Measurements from ENCODE around the gene NEDD4L.

NEDD4L gene

GRCh38 chr18:58310517-58310916 is 266.5 kb downstream of the NEDD4L start:
- DNase-seq (ENCODE audit: low read depth in 2 of 2, low spot score in 1 of 2) = no peak

GRCh38 chr18:58311390-58311789 is 267.4 kb downstream of the NEDD4L start:
- DNase-seq (ENCODE audit: low read depth in 2 of 2, low spot score in 1 of 2) = no peak

- DNase-seq (ENCODE audit: low read depth in 2 of 2, low spot score in 1 of 2) = no peak
Observed at GRCh38 chr18:58313491-58314032, 269.5 kb downstream of the NEDD4L start.

DNA sequence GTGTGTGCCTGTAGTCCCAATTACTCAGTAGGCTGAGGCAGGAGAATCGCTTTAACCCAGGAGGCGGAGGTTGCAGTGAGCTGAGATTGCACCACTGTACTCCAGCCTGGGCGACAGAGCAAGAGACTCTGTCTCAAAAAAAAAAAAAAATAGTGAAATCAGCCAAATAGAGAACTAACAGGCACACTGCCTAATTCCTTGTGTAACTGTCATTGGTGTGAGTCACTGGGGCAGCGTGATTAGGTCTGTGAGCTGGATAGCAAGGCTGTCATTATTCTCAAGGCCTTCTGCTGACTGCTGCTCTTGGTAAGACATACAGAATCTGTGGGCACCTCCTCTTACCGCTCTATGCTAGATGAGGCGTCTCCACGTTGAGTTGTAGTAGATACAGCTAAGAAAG is 270.3 kb downstream of the NEDD4L start:
- no peak for DNase-seq (ENCODE audit: low read depth in 2 of 2, low spot score in 1 of 2)

- DNase-seq (ENCODE audit: low read depth in 2 of 2, low spot score in 1 of 2) = no peak
Observed at GRCh38 chr18:58315041-58315440, 271.0 kb downstream of the NEDD4L start.

- DNase-seq (ENCODE audit: low read depth in 2 of 2, low spot score in 1 of 2) = no peak
Observed at GRCh38 chr18:58315739-58316215, 271.8 kb downstream of the NEDD4L start.

DNA sequence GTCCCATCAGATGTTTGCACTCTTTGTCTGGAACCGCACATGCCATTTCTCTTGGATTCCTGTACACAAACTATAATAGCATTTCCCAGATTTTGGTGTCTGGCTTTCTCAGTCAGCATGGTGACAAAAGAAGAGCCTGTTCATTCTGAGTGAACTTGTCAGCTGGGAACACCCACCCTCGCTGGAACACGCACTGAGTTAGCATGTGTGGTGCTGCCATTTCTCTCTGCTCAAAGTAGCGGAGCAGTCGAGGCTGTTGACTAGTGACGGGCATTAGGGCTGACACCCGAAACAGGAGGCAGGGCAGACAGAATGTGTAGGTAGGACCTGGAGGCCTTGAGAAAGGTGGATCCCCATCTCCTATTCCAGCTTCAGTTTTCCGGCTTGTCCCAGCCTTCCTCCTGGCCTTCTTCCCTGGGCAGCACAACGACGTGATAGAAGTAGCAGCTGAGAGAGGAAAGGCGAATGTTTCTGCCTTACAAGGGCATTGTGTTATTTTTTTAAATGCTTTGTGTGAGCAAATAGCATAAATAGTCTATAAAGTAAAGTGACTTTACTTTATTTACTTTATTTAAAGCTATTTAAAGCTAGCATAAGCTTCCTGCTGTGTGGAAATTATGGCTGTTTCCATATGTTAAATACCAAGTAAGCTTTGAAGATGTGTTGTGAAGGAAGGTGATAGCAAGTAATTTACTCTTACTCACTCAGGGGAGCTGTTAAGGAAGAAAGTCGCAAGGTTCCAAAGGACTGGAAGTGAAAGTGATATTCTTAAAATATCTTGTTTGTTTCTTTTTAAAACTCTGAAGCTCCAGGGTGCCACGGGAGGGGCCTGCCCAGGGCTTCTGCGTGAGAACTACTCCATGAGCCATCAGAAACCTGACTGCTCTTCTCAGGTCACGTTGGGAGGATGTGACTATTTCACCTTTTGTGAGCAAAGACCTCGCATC is 272.6 kb downstream of the NEDD4L start:
- no peak for DNase-seq (ENCODE audit: low read depth in 2 of 2, low spot score in 1 of 2)

DNA sequence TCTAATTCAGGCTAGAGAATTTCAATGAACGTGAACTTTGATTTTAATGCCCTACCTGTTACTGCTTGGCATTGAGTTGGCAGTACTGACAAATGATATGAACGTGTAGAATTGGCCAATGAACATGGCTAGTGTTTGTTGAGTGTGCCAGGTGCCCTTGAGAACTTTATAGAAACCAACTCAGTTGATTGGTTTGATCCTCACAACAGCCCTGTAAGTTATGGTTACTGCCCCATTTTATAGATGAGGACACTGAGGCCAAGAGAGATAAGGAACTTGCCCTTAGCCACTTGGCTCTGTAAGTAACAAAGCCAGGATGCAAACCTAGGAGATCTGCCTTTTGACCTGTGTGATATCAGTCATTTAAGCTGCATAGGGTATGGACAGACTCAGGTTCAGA is 275.7 kb downstream of the NEDD4L start:
- no peak for DNase-seq (ENCODE audit: low read depth in 2 of 2, low spot score in 1 of 2)

- DNase-seq (ENCODE audit: low read depth in 2 of 2, low spot score in 1 of 2) = no peak
Observed at GRCh38 chr18:58320907-58321561, 277.0 kb downstream of the NEDD4L start.

DNA sequence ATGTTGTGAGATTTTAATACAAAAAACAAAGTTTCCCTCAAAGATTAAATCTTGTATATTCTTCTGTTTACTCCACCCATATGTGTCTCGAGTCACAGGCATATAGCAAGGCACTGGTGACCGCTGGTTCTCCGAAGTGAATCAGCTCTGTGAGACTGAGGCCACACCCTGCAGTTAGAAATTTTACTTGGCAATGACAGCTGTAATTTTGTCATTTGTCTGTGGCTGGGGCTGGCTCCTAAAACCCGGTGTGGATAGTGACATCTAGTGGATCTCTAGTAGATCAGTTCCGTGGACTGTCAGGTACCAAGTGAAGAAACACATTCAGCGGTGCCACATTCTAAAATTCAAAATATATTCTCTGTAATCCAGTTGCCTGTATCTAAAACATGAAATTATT is 278.0 kb downstream of the NEDD4L start:
- no peak for DNase-seq (ENCODE audit: low read depth in 2 of 2, low spot score in 1 of 2)

GRCh38 chr18:58322464-58322863 is 278.4 kb downstream of the NEDD4L start:
- DNase-seq (ENCODE audit: low read depth in 2 of 2, low spot score in 1 of 2) = no peak

- no peak for DNase-seq (ENCODE audit: low read depth in 2 of 2, low spot score in 1 of 2)
Observed at GRCh38 chr18:58323866-58324762, 280.1 kb downstream of the NEDD4L start.

- DNase-seq (ENCODE audit: low read depth in 2 of 2, low spot score in 1 of 2) = no peak
Observed at GRCh38 chr18:58324824-58325480, 280.9 kb downstream of the NEDD4L start.

- no peak for DNase-seq (ENCODE audit: low read depth in 2 of 2, low spot score in 1 of 2)
Observed at GRCh38 chr18:58325494-58325893, 281.5 kb downstream of the NEDD4L start.

- no peak for DNase-seq (ENCODE audit: low read depth in 2 of 2, low spot score in 1 of 2)
Observed at GRCh38 chr18:58334061-58334460, 290.0 kb downstream of the NEDD4L start.

DNA sequence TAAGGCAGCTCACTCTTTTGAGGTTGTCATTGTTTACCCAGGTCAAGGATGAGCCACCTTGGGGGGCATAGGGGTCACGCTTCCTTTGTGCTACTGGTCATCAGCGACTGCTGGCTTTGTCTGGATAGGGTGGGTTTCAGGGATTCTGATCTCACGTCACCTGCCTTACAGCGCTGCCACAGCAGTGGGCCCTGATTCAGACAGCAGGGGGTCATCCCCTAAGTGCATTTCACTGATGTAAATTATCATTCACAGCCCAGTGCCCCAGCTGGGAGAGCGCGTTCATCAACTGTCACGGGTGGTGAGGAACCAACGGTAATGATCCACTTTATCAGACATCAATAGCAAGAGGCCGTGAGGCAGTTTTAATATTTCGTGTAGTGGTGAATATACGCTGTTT is 291.2 kb downstream of the NEDD4L start:
- no peak for DNase-seq (ENCODE audit: low read depth in 2 of 2, low spot score in 1 of 2)

DNA sequence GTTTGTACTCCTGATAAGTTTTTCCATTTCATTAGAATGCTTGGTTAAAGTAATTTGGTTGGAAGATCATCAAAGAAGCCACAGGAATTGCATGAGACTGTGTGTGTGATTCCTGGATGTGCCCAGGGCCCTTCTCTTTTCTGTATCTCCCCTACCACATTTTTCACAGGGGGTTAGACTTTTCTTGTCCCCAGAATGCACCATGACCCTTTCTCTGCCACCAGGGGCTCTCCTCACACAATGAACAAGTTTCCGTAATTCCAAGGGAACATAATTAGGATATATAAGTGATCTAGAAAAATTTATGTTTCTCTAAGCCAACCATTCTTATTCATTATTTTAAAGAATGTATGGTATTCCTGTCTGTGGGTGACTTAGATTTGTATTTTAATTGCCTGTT is 291.8 kb downstream of the NEDD4L start:
- DNase-seq (ENCODE audit: low read depth in 2 of 2, low spot score in 1 of 2) = no peak

DNA sequence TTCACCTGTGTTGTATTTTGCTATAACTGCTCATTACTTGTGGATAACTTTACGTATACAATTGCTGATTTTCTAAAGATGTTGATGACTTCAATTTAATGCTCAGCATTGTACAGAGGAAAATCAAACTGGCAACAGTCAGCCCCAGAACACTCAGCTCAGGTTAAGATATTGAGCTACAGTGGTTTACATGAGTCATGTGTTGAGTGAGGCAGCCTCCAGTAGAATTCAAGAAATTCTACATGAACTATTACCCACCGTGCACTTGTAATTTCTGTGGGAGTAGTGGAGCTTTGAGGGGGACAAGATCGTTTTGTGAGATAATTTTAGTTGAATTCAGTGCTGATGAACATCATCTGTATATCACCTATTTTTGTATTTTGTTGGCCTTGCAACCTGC is 292.6 kb downstream of the NEDD4L start:
- DNase-seq (ENCODE audit: low read depth in 2 of 2, low spot score in 1 of 2) = no peak

DNA sequence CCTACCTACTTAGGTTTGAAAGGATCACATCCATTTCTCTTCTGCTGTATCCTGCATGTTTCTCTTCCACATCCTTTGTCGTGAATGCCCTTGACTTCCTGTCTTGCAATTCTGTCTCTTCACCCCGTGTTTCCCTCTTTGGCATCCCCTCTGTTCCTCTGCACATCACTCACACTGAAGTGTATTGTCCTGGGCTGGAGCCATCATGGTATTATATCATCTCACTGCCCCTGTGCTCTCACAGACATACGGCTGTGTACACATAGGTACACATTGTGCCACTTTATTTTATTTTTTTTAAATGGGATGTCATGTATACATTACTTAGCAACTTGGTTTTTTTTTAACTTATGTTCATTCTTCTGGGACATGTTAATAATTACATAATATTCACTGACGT is 293.3 kb downstream of the NEDD4L start:
- DNase-seq (ENCODE audit: low read depth in 2 of 2, low spot score in 1 of 2) = no peak

DNA sequence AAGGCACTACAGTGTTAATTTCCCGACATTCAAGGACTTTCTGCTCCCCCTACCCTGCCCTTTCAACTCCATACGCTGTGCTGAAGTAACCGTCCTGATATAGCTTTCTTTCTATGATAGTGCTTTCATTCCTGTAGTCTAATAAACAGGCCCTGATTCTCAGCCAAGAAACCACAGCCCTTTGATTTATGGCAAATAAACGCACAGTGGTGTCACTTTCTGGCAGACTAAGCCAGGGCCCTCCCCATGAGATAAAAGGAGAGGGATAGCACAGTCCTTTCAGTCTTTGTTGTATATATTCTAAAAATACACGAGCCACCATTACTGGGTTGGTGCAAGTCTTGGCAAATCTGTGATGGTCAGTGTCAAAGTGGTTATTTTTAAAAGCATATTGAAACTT is 293.7 kb downstream of the NEDD4L start:
- no peak for DNase-seq (ENCODE audit: low read depth in 2 of 2, low spot score in 1 of 2)

DNA sequence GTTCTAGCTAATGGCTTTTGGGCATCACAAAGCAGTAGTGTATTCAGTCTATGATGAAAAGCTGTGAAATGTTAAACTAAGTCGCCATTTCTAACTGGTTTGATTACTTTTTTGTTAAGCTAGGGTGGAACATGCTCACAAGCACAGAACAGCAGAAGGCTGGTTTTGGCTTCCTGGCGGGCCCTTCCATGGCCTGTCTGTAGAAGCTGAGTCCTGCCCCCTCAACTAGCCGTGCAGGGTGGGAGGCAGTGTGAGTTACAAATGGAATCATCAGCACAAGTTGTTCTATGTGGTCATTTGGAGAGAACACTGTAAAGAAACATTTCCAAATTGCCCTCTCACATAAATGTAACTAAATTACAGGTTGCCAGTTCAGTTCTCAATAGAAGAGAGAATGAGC is 294.1 kb downstream of the NEDD4L start:
- DNase-seq (ENCODE audit: low read depth in 2 of 2, low spot score in 1 of 2) = no peak

All from stimulated activated CD8-positive, alpha-beta memory T cell treated with anti-CD3 and anti-CD28 coated beads, Interleukin-4, amount 100 ng/mL, for 4 hours (primary cell).